Activated naive CD4-positive, alpha-beta T cell treated with anti-CD3 and anti-CD28 coated beads, Interleukin-2, amount 50 U/mL, for 24 hours (primary cell): ENCODE data around the gene TAF12.
"Not testable (repeated sequence)": the region's sequence is repeated elsewhere in the genome, so short reads cannot be mapped to it uniquely, and the experiment has no call there.

Source experiments
- H3K27ac Mint-ChIP-seq: one replicate; pipeline ENCODE4 v1.8.0; 2021; ENCODE audit warnings: mild to moderate bottlenecking, mixed read lengths
- H3K27me3 Mint-ChIP-seq: one replicate; pipeline ENCODE4 v1.8.0; 2021; ENCODE audit warnings: mixed read lengths
- H3K36me3 Mint-ChIP-seq: one replicate; pipeline ENCODE4 v1.8.0; 2021; ENCODE audit warnings: mixed read lengths
- H3K4me1 Mint-ChIP-seq: one replicate; pipeline ENCODE4 v1.8.0; 2021; ENCODE audit warnings: mixed read lengths
- H3K4me3 Mint-ChIP-seq: one replicate; pipeline ENCODE4 v1.8.0; 2021; ENCODE audit warnings: mild to moderate bottlenecking, mixed read lengths
- H3K9me3 Mint-ChIP-seq: one replicate; pipeline ENCODE4 v1.8.0; 2021; ENCODE audit warnings: mixed read lengths

Gene TAF12

GRCh38 chr1:28642847-28643635 is at the start of gene TAF12:
Gene TAF12 (minus strand): TSS chr1:28643067. CDS start chr1:28622081, 20,986 bp downstream.
- H3K4me3 Mint-ChIP-seq = peak within 1 kb of the TSS; percentile 100
- peaks cover 54% of the 10 kb centered on the region for H3K4me1 Mint-ChIP-seq
- peaks cover 2% of the 10 kb centered on the region for H3K36me3 Mint-ChIP-seq
- H3K27ac Mint-ChIP-seq = peak within 1 kb of the TSS; percentile 100
- H3K27me3 Mint-ChIP-seq = no peaks in the 10 kb centered on the region
- no peaks in the 10 kb centered on the region for H3K9me3 Mint-ChIP-seq

GRCh38 chr1:28691627-28692026 is 48.8 kb upstream of the TAF12 start:
- H3K4me1 Mint-ChIP-seq, H3K27ac Mint-ChIP-seq, H3K4me3 Mint-ChIP-seq, H3K27me3 Mint-ChIP-seq, H3K9me3 Mint-ChIP-seq: not testable (repeated sequence)
- peaks cover 10% of the 10 kb centered on the region for H3K36me3 Mint-ChIP-seq

- Mint-ChIP-seq H3K9me3 (no peaks in the 10 kb centered on the region), H3K27ac (no peak overlapping the region), H3K36me3 (peaks cover 5% of the 10 kb centered on the region), H3K4me1 (peaks cover 4% of the 10 kb centered on the region), H3K27me3 (no peaks in the 10 kb centered on the region), H3K4me3 (no peak overlapping the region)
These were observed 42.1 kb upstream of the TAF12 start for GRCh38 chr1:28684937-28685336.

- Mint-ChIP-seq H3K9me3 (no peaks in the 10 kb centered on the region), H3K4me3 (no peak overlapping the region), H3K27ac (no peak overlapping the region), H3K4me1 (peaks cover 4% of the 10 kb centered on the region), H3K36me3 (peaks cover 5% of the 10 kb centered on the region), H3K27me3 (no peaks in the 10 kb centered on the region)
These were observed 40.0 kb upstream of the TAF12 start for GRCh38 chr1:28682840-28683239.

- no peaks in the 10 kb centered on the region for H3K9me3 Mint-ChIP-seq
- H3K4me3 Mint-ChIP-seq = no peak overlapping the region
- peaks cover 5% of the 10 kb centered on the region for H3K36me3 Mint-ChIP-seq
- no peak overlapping the region for H3K27ac Mint-ChIP-seq
- no peaks in the 10 kb centered on the region for H3K27me3 Mint-ChIP-seq
- H3K4me1 Mint-ChIP-seq = peaks cover 8% of the 10 kb centered on the region
These were observed 37.3 kb upstream of the TAF12 start for GRCh38 chr1:28680151-28680550.

GRCh38 chr1:28675924-28676257 is 33.0 kb upstream of the TAF12 start:
- Mint-ChIP-seq H3K4me1 (peaks cover 6% of the 10 kb centered on the region), H3K36me3 (no peaks in the 10 kb centered on the region), H3K27ac (no peak overlapping the region), H3K4me3 (no peak overlapping the region), H3K27me3 (no peaks in the 10 kb centered on the region), H3K9me3 (no peaks in the 10 kb centered on the region)

- H3K27me3 Mint-ChIP-seq, H3K9me3 Mint-ChIP-seq, H3K36me3 Mint-ChIP-seq, H3K4me3 Mint-ChIP-seq: not testable (repeated sequence)
- Mint-ChIP-seq H3K4me1 (peaks cover 16% of the 10 kb centered on the region), H3K27ac (peak overlapping the region; percentile 35)
These were observed 30.1 kb upstream of the TAF12 start for GRCh38 chr1:28672971-28673370.

- no peaks in the 10 kb centered on the region for H3K27me3 Mint-ChIP-seq
- H3K4me1 Mint-ChIP-seq = peaks cover 17% of the 10 kb centered on the region
- no peaks in the 10 kb centered on the region for H3K9me3 Mint-ChIP-seq
- H3K4me3 Mint-ChIP-seq = no peak overlapping the region
- H3K27ac Mint-ChIP-seq = no peak overlapping the region
- no peaks in the 10 kb centered on the region for H3K36me3 Mint-ChIP-seq
These were observed 28.4 kb upstream of the TAF12 start for GRCh38 chr1:28671254-28671780.

- Mint-ChIP-seq H3K27ac (peak overlapping the region; percentile 89), H3K4me1 (peaks cover 22% of the 10 kb centered on the region), H3K36me3 (no peaks in the 10 kb centered on the region), H3K27me3 (no peaks in the 10 kb centered on the region), H3K4me3 (peak overlapping the region; percentile 95), H3K9me3 (no peaks in the 10 kb centered on the region)
These were observed 26.3 kb upstream of the TAF12 start for GRCh38 chr1:28668956-28669723.

GRCh38 chr1:28668191-28668955 is 25.5 kb upstream of the TAF12 start, which contains the start of gene GMEB1:
Gene GMEB1 (plus strand): TSS chr1:28668784. CDS start chr1:28683613, 14,829 bp downstream.
- Mint-ChIP-seq H3K27ac (peak within 1 kb of the TSS; percentile 99), H3K27me3 (no peaks in the 10 kb centered on the region), H3K36me3 (no peaks in the 10 kb centered on the region), H3K9me3 (no peaks in the 10 kb centered on the region), H3K4me3 (peak within 1 kb of the TSS; percentile 95), H3K4me1 (peaks cover 22% of the 10 kb centered on the region)

- no peaks in the 10 kb centered on the region for H3K9me3 Mint-ChIP-seq
- H3K27me3 Mint-ChIP-seq = no peaks in the 10 kb centered on the region
- H3K36me3 Mint-ChIP-seq = no peaks in the 10 kb centered on the region
- H3K27ac Mint-ChIP-seq = peak overlapping the region; percentile 76
- peak overlapping the region; percentile 39 for H3K4me3 Mint-ChIP-seq
- H3K4me1 Mint-ChIP-seq = peaks cover 22% of the 10 kb centered on the region
These were observed 23.9 kb upstream of the TAF12 start for GRCh38 chr1:28666806-28667205.

GRCh38 chr1:28663871-28664470 is 21.1 kb upstream of the TAF12 start:
- Mint-ChIP-seq H3K4me3 (no peak overlapping the region), H3K27ac (no peak overlapping the region), H3K36me3 (no peaks in the 10 kb centered on the region), H3K4me1 (peaks cover 14% of the 10 kb centered on the region), H3K9me3 (no peaks in the 10 kb centered on the region), H3K27me3 (no peaks in the 10 kb centered on the region)

GRCh38 chr1:28656335-28656734 is 13.5 kb upstream of the TAF12 start:
- Mint-ChIP-seq H3K27ac (no peak overlapping the region), H3K27me3 (no peaks in the 10 kb centered on the region), H3K36me3 (no peaks in the 10 kb centered on the region), H3K4me1 (no peaks in the 10 kb centered on the region), H3K9me3 (no peaks in the 10 kb centered on the region), H3K4me3 (no peak overlapping the region)

GRCh38 chr1:28655448-28656311 is 12.8 kb upstream of the TAF12 start:
- H3K4me3 Mint-ChIP-seq, H3K27me3 Mint-ChIP-seq, H3K27ac Mint-ChIP-seq, H3K4me1 Mint-ChIP-seq, H3K9me3 Mint-ChIP-seq, H3K36me3 Mint-ChIP-seq: not testable (repeated sequence)
